ENCODE data around the gene PRR16.

- no peak for TF ChIP-seq CTCF (IDR thresholded peaks at IDR 0.05)
- TF ChIP-seq POLR2A (IDR thresholded peaks at IDR 0.05): no peak
- no peak for TF ChIP-seq EP300 (IDR thresholded peaks at IDR 0.05)
Measured at GRCh38 chr5:120464627-120465435, 731 bp downstream of the PRR16 start.
